Stimulated activated naive CD4-positive, alpha-beta T cell (primary cell): ENCODE measurements around the gene OR52L1.

Experiments used
- DNase-seq, 6 experiments: peaks; one replicate each; lab custom pipeline; 2025; lab: John Stamatoyannopoulos, UW

The OR52L1 gene

DNA sequence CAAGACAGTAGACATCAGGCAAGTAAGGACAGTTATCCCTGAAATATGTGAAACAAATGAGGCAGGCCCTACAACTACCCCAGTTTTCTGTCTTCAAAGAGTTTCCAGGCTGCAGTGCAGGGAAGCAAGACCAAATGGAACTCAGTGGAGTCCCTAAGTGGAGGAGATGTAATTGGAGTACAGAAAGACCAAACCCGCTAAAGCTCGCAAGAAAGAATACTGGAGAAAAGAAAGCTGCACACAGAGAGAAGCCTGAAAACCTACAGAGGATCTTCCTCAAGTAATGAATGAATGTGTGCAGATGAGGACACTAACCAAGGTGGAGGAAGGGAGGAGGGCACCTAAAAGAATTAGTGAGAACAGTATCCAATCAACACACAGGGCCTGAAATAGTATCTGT is 46.0 kb downstream of the OR52L1 start:
- no peak for DNase-seq

DNA sequence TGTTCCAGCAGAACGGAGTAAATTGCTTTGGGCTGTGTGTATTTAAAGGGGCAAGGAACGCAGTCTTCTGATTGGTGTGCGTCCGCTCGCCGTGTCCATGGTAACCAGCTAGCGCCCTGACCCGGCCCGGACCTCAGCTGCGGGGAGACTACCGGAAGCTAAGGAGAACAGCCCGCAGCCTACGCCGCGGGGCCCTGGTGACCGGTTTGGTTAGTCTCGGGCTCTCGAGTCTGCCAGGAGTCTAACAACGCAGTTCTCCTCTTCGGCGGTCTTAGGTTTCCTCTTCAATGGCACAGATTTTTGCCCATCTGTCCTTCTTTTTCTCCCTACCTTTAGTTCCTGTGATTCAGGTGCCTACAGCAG is 48.2 kb downstream of the OR52L1 start:
- DNase-seq, result no peak

DNA sequence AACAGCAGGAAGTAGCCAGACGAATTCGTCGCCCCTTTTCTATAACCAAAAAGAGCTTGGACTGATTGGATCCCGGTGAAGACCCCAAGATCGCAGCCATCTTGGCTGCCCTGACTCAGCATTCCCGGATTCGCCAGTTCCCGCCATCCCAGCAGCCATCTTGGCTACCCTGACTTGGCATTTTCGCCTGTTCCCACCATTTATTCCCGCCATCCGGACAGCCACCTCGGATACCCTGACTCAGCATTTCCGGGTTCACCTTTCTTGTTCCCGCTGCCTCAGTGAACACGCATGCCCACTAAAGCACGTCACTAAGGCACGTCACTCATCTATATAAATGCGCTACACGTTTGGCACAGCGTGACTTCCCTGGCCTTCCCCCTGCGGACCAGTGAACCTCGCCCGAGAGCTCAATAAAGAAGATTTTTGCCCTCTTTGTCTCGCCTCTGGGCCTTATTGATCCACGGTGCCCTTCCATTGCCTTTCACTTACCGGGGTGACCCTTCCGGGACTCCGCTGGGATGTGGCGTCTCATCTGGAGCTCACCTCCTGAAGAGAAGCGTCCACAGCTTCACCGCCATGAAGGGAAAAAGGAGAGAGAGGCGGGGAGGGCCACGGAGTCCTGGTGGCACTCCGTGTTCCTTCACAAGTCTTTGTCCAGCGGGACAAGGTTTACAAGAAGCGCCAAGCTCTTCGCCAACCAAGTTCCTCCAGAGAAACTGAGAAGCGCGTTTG is 48.8 kb downstream of the OR52L1 start:
- DNase-seq, result no peak
